ENCODE measurements around the gene EPHA10.

Gene EPHA10

GRCh38 chr1:37732111-37732780 is 32.7 kb downstream of the EPHA10 start:
- no peak for DNase-seq

- DNase-seq, result no peak
These were observed 33.5 kb downstream of the EPHA10 start for GRCh38 chr1:37731312-37732019.

- DNase-seq, result no peak
These were observed 34.5 kb downstream of the EPHA10 start for GRCh38 chr1:37730376-37730775.

GRCh38 chr1:37728416-37728815 is 36.5 kb downstream of the EPHA10 start:
- no peak for DNase-seq

GRCh38 chr1:37726751-37727585 is 38.0 kb downstream of the EPHA10 start:
- DNase-seq, result peak; percentile 91

GRCh38 chr1:37725851-37726613 is 38.9 kb downstream of the EPHA10 start:
- DNase-seq, result peak; percentile 54

GRCh38 chr1:37724575-37724974 is 40.3 kb downstream of the EPHA10 start:
- no peak for DNase-seq

- DNase-seq, result no peak
These were observed 41.4 kb downstream of the EPHA10 start for GRCh38 chr1:37723390-37724078.

- DNase-seq, result no peak
These were observed 41.9 kb downstream of the EPHA10 start for GRCh38 chr1:37723072-37723389.

- DNase-seq, result no peak
These were observed 42.5 kb downstream of the EPHA10 start for GRCh38 chr1:37722181-37723071.

- DNase-seq, result no peak
These were observed 43.4 kb downstream of the EPHA10 start for GRCh38 chr1:37721565-37721964.

- no peak for DNase-seq
These were observed 44.4 kb downstream of the EPHA10 start for GRCh38 chr1:37720231-37721130.

GRCh38 chr1:37719572-37720195 is 45.2 kb downstream of the EPHA10 start:
- no peak for DNase-seq

- DNase-seq, result no peak
These were observed 45.9 kb downstream of the EPHA10 start for GRCh38 chr1:37718901-37719571.

- no peak for DNase-seq
These were observed 46.6 kb downstream of the EPHA10 start for GRCh38 chr1:37718181-37718900.

GRCh38 chr1:37717631-37718030 is 47.3 kb downstream of the EPHA10 start:
- DNase-seq, result no peak

GRCh38 chr1:37716321-37716720 is 48.6 kb downstream of the EPHA10 start:
- DNase-seq, result no peak

GRCh38 chr1:37714689-37715088 is 50.2 kb downstream of the EPHA10 start:
- no peak for DNase-seq

GRCh38 chr1:37714226-37714625 is 50.7 kb downstream of the EPHA10 start:
- no peak for DNase-seq
